Stomach (tissue), 4 donors: Measurements from ENCODE around the gene IQSEC1.

Experiments used
- CTCF ChIP-seq, 7 experiments: fragments of 450-650 bp in 4 of 7; fragments of 200-600 bp in 3 of 7; sonication (generic) in 3 of 7; IDR thresholded peaks; one replicate each; pipeline ENCODE4 v1.5.1; 2016 to 2019; ENCODE audit warnings: antibody characterized with exemption in 7 of 7, control low read depth in 2 of 7, mild to moderate bottlenecking in 1 of 7
- EP300 ChIP-seq: sonication (generic); formaldehyde crosslinking; IDR thresholded peaks from one replicate; pipeline ENCODE4 v1.6.1; 2017; ENCODE audit warnings: antibody characterized with exemption
- POLR2A ChIP-seq, 4 donors: fragments of 450-650 bp; IDR thresholded peaks; one replicate each; pipeline ENCODE4 v1.6.1; 2016; ENCODE audit warnings: antibody characterized with exemption in 4 of 4, control low read depth in 2 of 4, mild to moderate bottlenecking in 1 of 4, moderate library complexity in 1 of 4

GRCh38 chr3:12948371-12948770 is 124.9 kb downstream of the IQSEC1 start:
- no peak for TF ChIP-seq CTCF (IDR thresholded peaks at IDR 0.05)
- no peak for TF ChIP-seq EP300
- TF ChIP-seq POLR2A (IDR thresholded peaks at IDR 0.05): no peak
